Stimulated activated CD8-positive, alpha-beta memory T cell treated with anti-CD3 and anti-CD28 coated beads, Interleukin-2, amount 100 ng/mL, for 48 hours (primary cell): ENCODE measurements around the gene RREB1.
"Not testable (repeated sequence)": the region's sequence is repeated elsewhere in the genome, so short reads cannot be mapped to it uniquely, and the experiment has no call there.

Experiments
- DNase-seq, 2 donors: peaks; one replicate each; pipeline ENCODE4 v3.0.0-alpha.2; 2020; ENCODE audit warnings: low read depth in 2 of 2

Gene RREB1

GRCh38 chr6:7144872-7145584, 37.3 kb downstream of the RREB1 start:
- DNase-seq: no peak

- no peak for DNase-seq
Observed at GRCh38 chr6:7145585-7145884, 37.8 kb downstream of the RREB1 start.

GRCh38 chr6:7145885-7146828, 38.4 kb downstream of the RREB1 start:
- DNase-seq: no peak

- DNase-seq: no peak
Observed at GRCh38 chr6:7147051-7147671, 39.4 kb downstream of the RREB1 start.

- no peak for DNase-seq
Observed at GRCh38 chr6:7148100-7148822, 40.5 kb downstream of the RREB1 start.

GRCh38 chr6:7150381-7151064, 42.8 kb downstream of the RREB1 start:
- DNase-seq: no peak

GRCh38 chr6:7151381-7151780, 43.6 kb downstream of the RREB1 start:
- DNase-seq: no peak

GRCh38 chr6:7152462-7152861, 44.7 kb downstream of the RREB1 start:
- no peak for DNase-seq

GRCh38 chr6:7153789-7154188, 46.0 kb downstream of the RREB1 start:
- no peak for DNase-seq

GRCh38 chr6:7154341-7155139, 46.8 kb downstream of the RREB1 start:
- no peak for DNase-seq

- no peak for DNase-seq
Observed at GRCh38 chr6:7155871-7156579, 48.3 kb downstream of the RREB1 start.

- no peak for DNase-seq
Observed at GRCh38 chr6:7156643-7157278, 49.0 kb downstream of the RREB1 start.

- not testable (repeated sequence) for DNase-seq
Observed at GRCh38 chr6:7157307-7157706, 49.5 kb downstream of the RREB1 start.

GRCh38 chr6:7157752-7158616, 50.2 kb downstream of the RREB1 start:
- DNase-seq: no peak

- no peak for DNase-seq
Observed at GRCh38 chr6:7159790-7160525, 52.2 kb downstream of the RREB1 start.

- no peak for DNase-seq
Observed at GRCh38 chr6:7161253-7161623, 53.5 kb downstream of the RREB1 start.

- no peak for DNase-seq
Observed at GRCh38 chr6:7161845-7162244, 54.1 kb downstream of the RREB1 start.

GRCh38 chr6:7163661-7164071, 55.9 kb downstream of the RREB1 start:
- no peak for DNase-seq
